Measurements from ENCODE around the gene PRDM16. TPM values are rescaled to one million over a fixed set of nuclear protein-coding genes. Genes with fewer than 3 reads are reported as not detected.

PRDM16 gene
- total and polyA plus RNA-seq, 2 of the 13 experiments (the other 11 are each of a cell fraction or from before 2014, with no cell fraction given), result 0.15 to 0.81 TPM

- no peak for TF ChIP-seq TFDP2 (CRISPR knock-in tag; IDR thresholded peaks at IDR 0.05)
- TF ChIP-seq THYN1 (CRISPR knock-in tag; IDR thresholded peaks at IDR 0.05; ENCODE audit: borderline replicate concordance, low read depth), result no peak
- TF ChIP-seq ZBTB39 (CRISPR knock-in tag; IDR thresholded peaks at IDR 0.05), result no peak
- TF ChIP-seq RARA (CRISPR knock-in tag; IDR thresholded peaks at IDR 0.05), result peak; percentile 62
- TF ChIP-seq CREM (IDR thresholded peaks at IDR 0.05), result no peak; the same call in 1 of the 2 replicates
- no peak for TF ChIP-seq CREM (CRISPR knock-in tag; IDR thresholded peaks at IDR 0.05)
- TF ChIP-seq ZNF549 (CRISPR knock-in tag; IDR thresholded peaks at IDR 0.05), result no peak
- no peak for TF ChIP-seq SNRNP70 (IDR thresholded peaks at IDR 0.05; ENCODE audit: low read depth, low read length)
- no peak for TF ChIP-seq POGZ (CRISPR knock-in tag; IDR thresholded peaks at IDR 0.05)
- TF ChIP-seq MTERF4 (CRISPR knock-in tag; IDR thresholded peaks at IDR 0.05), result no peak
- TF ChIP-seq PATZ1 (CRISPR knock-in tag; IDR thresholded peaks at IDR 0.05), result 0 out of 2 replicates have a peak, but pooled peaks have one; percentile 10
- no peak for TF ChIP-seq THAP7 (CRISPR knock-in tag; IDR thresholded peaks at IDR 0.05)
- no peak for TF ChIP-seq CHD2 (IDR thresholded peaks at IDR 0.05; ENCODE audit: low read depth, low read length)
- TF ChIP-seq HOMEZ (CRISPR knock-in tag; IDR thresholded peaks at IDR 0.05; ENCODE audit: low read depth), result no peak
- peak; percentile 58 for TF ChIP-seq CEBPG (CRISPR knock-in tag; IDR thresholded peaks at IDR 0.05)
- TF ChIP-seq GRHL1 (CRISPR knock-in tag; conservative IDR thresholded peaks at IDR 0.05), result no peak
- no peak for TF ChIP-seq IKZF4 (CRISPR knock-in tag; IDR thresholded peaks at IDR 0.05; ENCODE audit: borderline replicate concordance, low read depth, not compliant biosample characterization)
- TF ChIP-seq MED8 (CRISPR knock-in tag; IDR thresholded peaks at IDR 0.05; ENCODE audit: insufficient replicate concordance), result no peak
- no peak for TF ChIP-seq IRX3 (CRISPR knock-in tag; IDR thresholded peaks at IDR 0.05; ENCODE audit: borderline replicate concordance, low read depth)
Observed at GRCh38 chr1:3292051-3292722, 223.2 kb downstream of the PRDM16 start (continued).
